NT2/D1 (cell line): ENCODE results near the gene PLA2G5.

ENCODE experiments used
- DNase-seq: peaks from one replicate; pipeline ENCODE4 v3.0.0-alpha.2; 2011; ENCODE audit warnings: low read depth, low spot score
- H3K27me3 ChIP-seq: 2 replicates; pipeline ENCODE4 v1.6.0; 2011; ENCODE audit warnings: mild to moderate bottlenecking; ENCODE audit not compliant: insufficient read length, insufficient read depth
- H3K36me3 ChIP-seq: 2 replicates; pipeline ENCODE4 v1.6.1; 2011; ENCODE audit warnings: mild to moderate bottlenecking, low read length, mixed read lengths; ENCODE audit not compliant: insufficient read depth, insufficient read length
- H3K4me1 ChIP-seq: 2 replicates; pipeline ENCODE4 v1.5.1; 2011; ENCODE audit not compliant: insufficient read depth, insufficient read length
- H3K4me3 ChIP-seq: 2 replicates; pipeline ENCODE4 v1.5.1; 2011; ENCODE audit warnings: low read depth; ENCODE audit not compliant: insufficient read length
- H3K9ac ChIP-seq: 2 replicates; pipeline ENCODE4 v1.6.0; 2011; ENCODE audit warnings: low read depth; ENCODE audit not compliant: insufficient read length
- H3K9me3 ChIP-seq: 2 replicates; pipeline ENCODE4 v1.5.1; 2011; ENCODE audit warnings: mild to moderate bottlenecking, low read length; ENCODE audit not compliant: insufficient read depth
- SUZ12 ChIP-seq: IDR thresholded peaks from 2 replicates; pipeline ENCODE4 v1.6.1; 2011; ENCODE audit not compliant: insufficient read length, insufficient read depth; ENCODE audit errors: extremely low read depth
- YY1 ChIP-seq: IDR thresholded peaks from 2 replicates; pipeline ENCODE4 v1.6.1; 2011; ENCODE audit not compliant: insufficient read length, insufficient read depth
- ZNF274 ChIP-seq: IDR thresholded peaks from 2 replicates; pipeline ENCODE4 v1.6.1; 2011; ENCODE audit warnings: mild to moderate bottlenecking, low read depth, low read length

The PLA2G5 gene

GRCh38 chr1:20063861-20064292 is 6.1 kb upstream of the PLA2G5 start:
- no peak overlapping the region for H3K9ac ChIP-seq
- no peaks in the 10 kb centered on the region for H3K9me3 ChIP-seq
- H3K4me1 ChIP-seq = no peaks in the 10 kb centered on the region
- no peak for DNase-seq
- no peaks in the 10 kb centered on the region for H3K36me3 ChIP-seq
- H3K4me3 ChIP-seq = no peak overlapping the region
- TF ChIP-seq ZNF274 (no peak), YY1 (no peak), SUZ12 (no peak)
- H3K27me3 ChIP-seq = no peaks in the 10 kb centered on the region

DNA sequence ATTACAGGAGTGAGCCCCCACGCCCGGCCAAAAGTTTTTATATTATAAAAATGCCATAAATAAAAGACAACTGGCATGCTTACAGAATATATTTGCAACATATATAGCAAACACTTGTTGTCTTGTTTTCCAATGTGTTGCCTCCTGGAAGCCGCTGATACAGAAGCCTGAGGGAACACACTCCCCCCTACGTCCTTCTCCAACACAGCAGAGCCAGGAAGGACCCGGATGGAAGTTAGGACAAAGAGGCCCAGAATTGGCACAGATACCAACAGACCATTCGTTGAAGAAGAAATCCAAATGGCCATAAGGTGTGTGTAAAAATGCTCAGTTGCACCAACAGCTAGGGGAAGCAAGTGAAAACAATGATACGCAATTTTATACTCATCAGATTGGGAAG is 1.3 kb upstream of the PLA2G5 start:
- no peak overlapping the region for H3K4me3 ChIP-seq
- no peaks in the 10 kb centered on the region for H3K27me3 ChIP-seq
- no peaks in the 10 kb centered on the region for H3K4me1 ChIP-seq
- TF ChIP-seq SUZ12 = no peak
- TF ChIP-seq YY1 = no peak
- no peak for TF ChIP-seq ZNF274
- H3K36me3 ChIP-seq = no peaks in the 10 kb centered on the region
- DNase-seq = no peak
- H3K9ac ChIP-seq = no peak overlapping the region
- H3K9me3 ChIP-seq = no peaks in the 10 kb centered on the region

- Histone ChIP-seq H3K27me3 (no peaks in the 10 kb centered on the region), H3K9me3 (no peaks in the 10 kb centered on the region)
Observed at GRCh38 chr1:20070357-20070756, 363 bp downstream of the PLA2G5 start.

GRCh38 chr1:20071416-20071815 is 1.4 kb downstream of the PLA2G5 start:
- H3K36me3 ChIP-seq = no peaks in the 10 kb centered on the region
- no peaks in the 10 kb centered on the region for H3K9me3 ChIP-seq
- H3K4me3 ChIP-seq = no peak overlapping the region
- no peaks in the 10 kb centered on the region for H3K4me1 ChIP-seq
- H3K9ac ChIP-seq = no peak overlapping the region
- no peaks in the 10 kb centered on the region for H3K27me3 ChIP-seq
- DNase-seq = no peak
- TF ChIP-seq ZNF274 = no peak
- TF ChIP-seq SUZ12 = no peak
- TF ChIP-seq YY1 = no peak

More at GRCh38 chr1:20070357-20070756, 363 bp downstream of the PLA2G5 start:
- Histone ChIP-seq H3K9ac (no peak overlapping the region), H3K4me1 (no peaks in the 10 kb centered on the region), H3K4me3 (no peak overlapping the region), H3K36me3 (no peaks in the 10 kb centered on the region)
- no peak for DNase-seq
- TF ChIP-seq SUZ12 (no peak), ZNF274 (no peak), YY1 (no peak)

GRCh38 chr1:20072771-20073170 is 2.8 kb downstream of the PLA2G5 start:
- TF ChIP-seq SUZ12 = no peak
- no peak for TF ChIP-seq YY1
- TF ChIP-seq ZNF274 = no peak
- no peak for DNase-seq
- Histone ChIP-seq H3K9ac (no peak overlapping the region), H3K27me3 (no peaks in the 10 kb centered on the region), H3K36me3 (no peaks in the 10 kb centered on the region), H3K4me1 (no peaks in the 10 kb centered on the region), H3K4me3 (no peak overlapping the region), H3K9me3 (no peaks in the 10 kb centered on the region)

GRCh38 chr1:20073256-20073655 is 3.3 kb downstream of the PLA2G5 start:
- TF ChIP-seq SUZ12 (no peak), ZNF274 (no peak), YY1 (no peak)

DNA sequence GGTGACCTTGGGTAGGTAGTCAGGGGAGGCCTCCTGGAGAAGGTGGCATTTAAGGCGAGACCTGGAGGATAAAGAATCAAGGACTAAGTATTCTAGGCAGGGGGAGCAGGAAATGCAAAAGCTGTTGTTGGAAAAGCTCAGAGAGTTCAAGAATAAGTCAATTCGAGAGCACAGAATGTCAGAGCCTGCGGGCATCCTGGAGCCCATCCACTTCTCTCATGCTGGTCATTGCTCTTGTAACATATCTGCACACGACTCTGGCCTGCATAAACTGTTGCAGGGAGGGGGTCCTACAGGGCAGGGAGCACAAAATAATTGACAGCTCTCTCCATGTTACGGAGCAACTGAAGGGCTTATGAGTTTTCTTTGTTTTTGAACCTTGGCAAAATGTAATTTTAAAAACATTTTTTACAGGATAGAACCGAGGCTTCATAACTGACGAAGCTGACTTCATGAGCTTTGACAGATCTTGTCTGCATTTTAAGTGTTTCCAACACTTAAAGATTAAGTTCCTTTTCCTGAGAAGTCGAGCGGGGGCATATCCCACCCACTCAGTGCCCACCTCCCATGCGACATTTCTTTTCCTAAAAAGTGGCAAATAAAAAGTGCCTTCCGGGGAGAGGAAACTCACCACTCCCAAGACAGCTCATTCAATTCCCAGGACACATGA is 4.2 kb downstream of the PLA2G5 start:
- no peaks in the 10 kb centered on the region for H3K4me1 ChIP-seq
- DNase-seq = no peak
- H3K36me3 ChIP-seq = no peaks in the 10 kb centered on the region
- H3K4me3 ChIP-seq = no peak overlapping the region
- no peaks in the 10 kb centered on the region for H3K27me3 ChIP-seq
- H3K9me3 ChIP-seq = no peaks in the 10 kb centered on the region
- H3K9ac ChIP-seq = no peak overlapping the region
- TF ChIP-seq ZNF274 = no peak
- TF ChIP-seq SUZ12 = no peak
- no peak for TF ChIP-seq YY1

More at GRCh38 chr1:20073256-20073655, 3.3 kb downstream of the PLA2G5 start:
- Histone ChIP-seq H3K4me3 (no peak overlapping the region), H3K4me1 (no peaks in the 10 kb centered on the region), H3K9me3 (no peaks in the 10 kb centered on the region), H3K9ac (no peak overlapping the region), H3K27me3 (no peaks in the 10 kb centered on the region), H3K36me3 (no peaks in the 10 kb centered on the region)
- no peak for DNase-seq
